GM06990 (cell line): ENCODE results near the gene TTC7B.

Experiments
- DNase-seq: peaks from one replicate; pipeline ENCODE4 v3.0.0-alpha.2; 2011; ENCODE audit not compliant: insufficient read length; ENCODE audit errors: extremely low read depth
- H3K27me3 ChIP-seq: replicated peaks from 2 replicates; pipeline ENCODE4 v1.6.0; 2011; ENCODE audit warnings: low read length; ENCODE audit not compliant: control insufficient read depth, insufficient read depth
- H3K36me3 ChIP-seq: 2 replicates; pipeline ENCODE4 v1.5.1; 2011; ENCODE audit warnings: low read length; ENCODE audit not compliant: control insufficient read depth, insufficient read depth
- H3K4me3 ChIP-seq: replicated peaks from 2 replicates; pipeline ENCODE4 v1.5.1; 2011; ENCODE audit warnings: low read depth, mild to moderate bottlenecking, control low read depth, low read length
- TF ChIP-seq, protein P1 (sequence below): IDR thresholded peaks from 2 replicates; pipeline ENCODE4 v1.5.1; 2011; ENCODE audit warnings: low read length, control low read depth, mild to moderate bottlenecking, inconsistent platforms; ENCODE audit not compliant: insufficient read depth, poor library complexity, severe bottlenecking

TTC7B gene

DNA sequence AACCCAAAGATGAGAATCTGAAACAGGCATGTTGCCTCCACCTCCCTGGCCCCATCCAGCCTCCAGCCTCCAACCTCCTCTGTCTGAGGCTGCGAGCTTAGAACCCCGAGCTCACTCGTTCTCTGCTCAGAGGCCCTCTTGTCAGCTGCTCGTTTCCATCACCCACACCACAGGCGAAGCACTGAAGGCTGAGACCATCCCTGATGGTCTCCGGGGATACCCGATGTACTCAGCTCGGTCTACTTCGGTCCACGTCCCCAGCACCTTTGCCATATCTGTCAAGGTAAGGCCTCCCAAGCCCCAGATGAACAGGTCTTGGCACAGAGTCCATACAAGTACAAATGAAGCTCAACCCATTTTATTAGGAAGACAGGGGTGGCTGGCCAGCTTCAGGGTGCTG, 72.4 kb downstream of the TTC7B start:
- no peaks in the 10 kb centered on the region; the same call in 1 of the 2 replicates for H3K27me3 ChIP-seq
- H3K36me3 ChIP-seq = no peaks in the 10 kb centered on the region
- TF ChIP-seq, protein P1, sequence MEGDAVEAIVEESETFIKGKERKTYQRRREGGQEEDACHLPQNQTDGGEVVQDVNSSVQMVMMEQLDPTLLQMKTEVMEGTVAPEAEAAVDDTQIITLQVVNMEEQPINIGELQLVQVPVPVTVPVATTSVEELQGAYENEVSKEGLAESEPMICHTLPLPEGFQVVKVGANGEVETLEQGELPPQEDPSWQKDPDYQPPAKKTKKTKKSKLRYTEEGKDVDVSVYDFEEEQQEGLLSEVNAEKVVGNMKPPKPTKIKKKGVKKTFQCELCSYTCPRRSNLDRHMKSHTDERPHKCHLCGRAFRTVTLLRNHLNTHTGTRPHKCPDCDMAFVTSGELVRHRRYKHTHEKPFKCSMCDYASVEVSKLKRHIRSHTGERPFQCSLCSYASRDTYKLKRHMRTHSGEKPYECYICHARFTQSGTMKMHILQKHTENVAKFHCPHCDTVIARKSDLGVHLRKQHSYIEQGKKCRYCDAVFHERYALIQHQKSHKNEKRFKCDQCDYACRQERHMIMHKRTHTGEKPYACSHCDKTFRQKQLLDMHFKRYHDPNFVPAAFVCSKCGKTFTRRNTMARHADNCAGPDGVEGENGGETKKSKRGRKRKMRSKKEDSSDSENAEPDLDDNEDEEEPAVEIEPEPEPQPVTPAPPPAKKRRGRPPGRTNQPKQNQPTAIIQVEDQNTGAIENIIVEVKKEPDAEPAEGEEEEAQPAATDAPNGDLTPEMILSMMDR = no peak
- DNase-seq = no peak
- no peak overlapping the region for H3K4me3 ChIP-seq

DNA sequence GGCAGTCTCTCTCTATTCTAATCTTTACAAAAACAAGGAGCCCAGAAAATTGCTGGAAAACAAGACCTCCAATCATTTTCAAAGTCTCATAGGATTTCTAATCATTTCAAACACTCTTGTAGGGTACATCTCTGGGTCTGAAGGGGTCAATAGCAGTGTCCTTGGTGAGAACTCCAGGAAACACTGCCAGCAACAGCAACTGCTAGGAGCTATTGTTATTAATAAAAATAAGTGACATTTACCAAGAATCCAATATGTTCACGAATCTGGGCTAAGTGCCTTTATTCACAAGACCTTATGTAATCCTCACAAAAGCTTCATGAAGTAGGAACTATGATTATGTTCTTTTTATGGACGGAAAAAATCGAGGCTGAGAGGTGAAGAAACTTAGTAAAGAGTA, 72.8 kb downstream of the TTC7B start:
- H3K4me3 ChIP-seq = no peak overlapping the region
- DNase-seq = no peak

GRCh38 chr14:90742729-90743128, 73.5 kb downstream of the TTC7B start:
- Histone ChIP-seq H3K36me3 (no peaks in the 10 kb centered on the region), H3K27me3 (no peaks in the 10 kb centered on the region; the same call in 1 of the 2 replicates), H3K4me3 (no peak overlapping the region)
- DNase-seq = no peak
- TF ChIP-seq, protein P1 = no peak

More for the DNA sequence above, 72.8 kb downstream of the TTC7B start:
- no peaks in the 10 kb centered on the region; the same call in 1 of the 2 replicates for H3K27me3 ChIP-seq
- TF ChIP-seq, protein P1 = no peak
- no peaks in the 10 kb centered on the region for H3K36me3 ChIP-seq

DNA sequence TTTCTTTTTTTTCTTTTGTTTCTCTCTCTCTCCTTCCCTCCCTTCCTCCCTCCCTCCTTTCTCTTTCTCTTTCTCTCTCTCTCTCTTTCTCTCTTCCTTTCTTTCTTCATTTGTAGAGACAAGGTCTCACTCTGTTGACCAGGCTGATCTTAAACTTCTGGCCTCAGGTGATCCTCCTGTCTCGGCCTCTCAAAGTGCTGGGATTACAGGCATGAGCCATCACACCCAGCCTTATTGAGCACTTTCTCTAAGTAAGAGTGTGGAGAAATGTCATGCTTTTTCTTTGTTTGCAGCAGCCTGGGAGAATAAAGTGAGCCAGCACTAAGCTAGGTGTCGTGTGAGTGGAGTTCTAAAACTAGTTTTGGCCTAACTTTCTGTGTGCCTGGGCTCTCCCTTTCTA, 74.0 kb downstream of the TTC7B start:
- H3K27me3 ChIP-seq = no peaks in the 10 kb centered on the region; the same call in 1 of the 2 replicates
- H3K36me3 ChIP-seq = no peaks in the 10 kb centered on the region
- no peak overlapping the region for H3K4me3 ChIP-seq
- DNase-seq = no peak
- TF ChIP-seq, protein P1 = no peak

GRCh38 chr14:90741682-90741946, 74.6 kb downstream of the TTC7B start:
- Histone ChIP-seq H3K4me3 (no peak overlapping the region), H3K27me3 (no peaks in the 10 kb centered on the region; the same call in 1 of the 2 replicates), H3K36me3 (no peaks in the 10 kb centered on the region)
- TF ChIP-seq, protein P1 = no peak
- DNase-seq = no peak
